K562 (cell line): ENCODE measurements around the gene GPR35. TPM values are rescaled to one million over a fixed set of nuclear protein-coding genes. Genes with fewer than 3 reads are reported as not detected.
"Not testable (repeated sequence)": the region's sequence is repeated elsewhere in the genome, so short reads cannot be mapped to it uniquely, and the experiment has no call there.

ENCODE experiments used
- ATAC-seq: fragments of 200-7000 bp; cut with Tn5 transposase; 3 replicates; pipeline ENCODE4 v1.9.1; 2020; ENCODE audit warnings: moderate library complexity
- BruUV-seq: library from RNA; stranded (reverse); fragments of 400-500 nt; replicated peaks from 2 replicates; lab custom pipeline; 2021; lab: Mats Ljungman, UMichigan
- CTCF ChIA-PET: fragments of 300-600 bp; formaldehyde crosslinking; extraction: SDS; loops from one replicate; lab custom pipeline; 2021; ENCODE audit warnings: low intra/inter-chr PET ratio; lab: Yijun Ruan, JAX
- POLR2A ChIA-PET: fragments of 300-600, 350-650 bp; sonication (Branson Sonifier 250); formaldehyde crosslinking; extraction: SDS; loops from one replicate; lab custom pipeline; 2021; ENCODE audit warnings: antibody characterized with exemption, inconsistent platforms; lab: Yijun Ruan, JAX
- DNase-seq, 4 experiments: peaks; one replicate each; pipeline versions ENCODE4 v3.0.0 to v3.0.0-alpha.2; 2011 to 2018; ENCODE audit warnings: low spot score in 3 of 4, mixed read lengths in 3 of 4; ENCODE audit errors: extremely low read depth in 1 of 4
- FAIRE-seq: peaks from 2 replicates; lab custom pipeline; 2011; peaks lifted over from hg19 to GRCh38; lab: Jason Lieb, UNC
- H2AFZ ChIP-seq: 2 replicates; pipeline ENCODE4 v1.6.0; 2011; ENCODE audit warnings: low read depth, low read length, control low read depth, inconsistent platforms
- H3K27ac ChIP-seq: fragments of 200-600 bp; 3 replicates; pipeline ENCODE4 v1.8.0; 2011; ENCODE audit warnings: low read depth, mild to moderate bottlenecking, control low read depth, inconsistent platforms, low read length, moderate library complexity, mixed read lengths; ENCODE audit errors: extremely low read depth
- H3K27me3 ChIP-seq, 2 experiments: fragments of 300-600 bp in 1 of 2; 2 replicates in 1 of 2; 3 replicates in 1 of 2; pipeline versions ENCODE4 v1.6.0 to v1.8.0; 2011; ENCODE audit warnings: inconsistent platforms in 2 of 2, low read length in 2 of 2, mild to moderate bottlenecking in 1 of 2, mixed read lengths in 1 of 2, moderate library complexity in 1 of 2; ENCODE audit not compliant: control insufficient read depth in 2 of 2, insufficient read depth in 2 of 2
- H3K36me3 ChIP-seq: fragments of 300-600 bp; 3 replicates; pipeline ENCODE4 v1.8.0; 2011; ENCODE audit warnings: mild to moderate bottlenecking, low read length, inconsistent platforms; ENCODE audit not compliant: control insufficient read depth, insufficient read depth
- H3K4me1 ChIP-seq, 2 experiments: fragments of 200-600 bp in 1 of 2; replicated peaks in 1 of 2; 2 replicates in 1 of 2; 3 replicates in 1 of 2; pipeline versions ENCODE4 v1.5.1 to v1.8.0; 2011; ENCODE audit warnings: inconsistent platforms in 2 of 2, low read length in 2 of 2, mild to moderate bottlenecking in 1 of 2, mixed read lengths in 1 of 2, moderate library complexity in 1 of 2; ENCODE audit not compliant: control insufficient read depth in 2 of 2, insufficient read depth in 2 of 2
- H3K4me2 ChIP-seq: 2 replicates; pipeline ENCODE4 v1.6.1; 2011; ENCODE audit warnings: low read length, control low read depth, inconsistent platforms, mixed read lengths; ENCODE audit not compliant: insufficient read depth
- H3K4me3 ChIP-seq: fragments of 200-600 bp; sonication (generic), shearing (Covaris generic); 2 replicates; pipeline ENCODE4 v1.5.1; 2016; ENCODE audit warnings: control low read depth, inconsistent platforms
- H3K79me2 ChIP-seq: fragments of 200-600 bp; 3 replicates; pipeline ENCODE4 v1.8.0; 2011; ENCODE audit warnings: low read length, inconsistent platforms; ENCODE audit not compliant: control insufficient read depth, insufficient read depth
- H3K9ac ChIP-seq, 2 experiments: 2 replicates each; pipeline versions ENCODE4 v1.6.0 to v1.6.1; 2011; ENCODE audit warnings: low read depth in 2 of 2, low read length in 2 of 2, control low read depth in 1 of 2, inconsistent platforms in 1 of 2, mild to moderate bottlenecking in 1 of 2, mixed read lengths in 1 of 2; ENCODE audit not compliant: insufficient read depth in 1 of 2
- H3K9me1 ChIP-seq: one replicate; pipeline ENCODE4 v1.6.0; 2011; ENCODE audit warnings: inconsistent platforms, mild to moderate bottlenecking, low read length, moderate library complexity; ENCODE audit not compliant: control insufficient read depth, insufficient read depth
- H3K9me3 ChIP-seq: replicated peaks from 2 replicates; pipeline ENCODE4 v1.5.1; 2011; ENCODE audit warnings: low read depth, low read length, inconsistent platforms; ENCODE audit not compliant: control insufficient read depth, insufficient read depth
- H4K20me1 ChIP-seq: replicated peaks from 2 replicates; pipeline ENCODE4 v1.6.1; 2011; ENCODE audit warnings: low read length, inconsistent platforms, mixed read lengths; ENCODE audit not compliant: control insufficient read depth, insufficient read depth
- WGBS: fragments of 100-300 bp; shearing (Covaris generic); methylation state at CpG from one replicate; pipeline ENCODE4 v1.1.6; 2016; ENCODE audit warnings: low coverage, mixed read lengths; ENCODE audit not compliant: insufficient coverage; ENCODE audit errors: missing lambda C conversion rate; 5-methylcytosine and 5-hydroxymethylcytosine counted together
- in situ Hi-C: fragments of 300-500 bp; cut with MboI; formaldehyde crosslinking; loops from 4 replicates; pipeline ENCODE4 v1.15.0; 2018; ENCODE audit warnings: inconsistent platforms, mixed read lengths
- intact Hi-C: fragments of 100-400 bp; cut with micrococcal nuclease; formaldehyde crosslinking; loops from 2 replicates; pipeline ENCODE4 v1.14.2; 2022
- polyA plus RNA-seq, 8 experiments: library from polyadenylated mRNA; depleted of rRNA in 4 of 8; stranded (reverse) in 5 of 8; unstranded in 3 of 8; fragments of >200 nt; fragmentation: Nextera tagmentation in 2 of 8; fragmentation: Illumina TruSeq in 1 of 8; extraction: Ambion mirVana in 2 of 8; extraction: Trizol in 1 of 8; gene quantifications; 2 replicates each; pipeline versions ENCODE4 v1.2.1 to v1.2.3, GENCODE V29; 2011 to 2014; ENCODE audit warnings: inconsistent platforms in 1 of 8, missing spikeins in 1 of 8
- total RNA-seq, 7 experiments: library from RNA; depleted of rRNA in 6 of 7; stranded (reverse); fragments of >200 nt in 6 of 7; fragmentation: Illumina TruSeq in 2 of 7; extraction: Trizol in 2 of 7; gene quantifications; 2 replicates each; pipeline versions ENCODE4 v1.2.1 to v1.2.3, GENCODE V29; 2011 to 2021; ENCODE audit warnings: low replicate concordance in 1 of 7

The GPR35 gene
- total and polyA plus RNA-seq, 9 of the 15 experiments (the other 6 are each of a cell fraction or from before 2014, with no cell fraction given) = 0.04 to 0.50 (median 0.29) TPM; not detected in 3

GRCh38 chr2:240678043-240678442, 52.8 kb downstream of the GPR35 start:
- H3K27ac ChIP-seq, H3K9me1 ChIP-seq, H3K79me2 ChIP-seq, H2AFZ ChIP-seq, H3K4me3 ChIP-seq, in situ Hi-C loops, CTCF ChIA-PET, BruUV-seq, intact Hi-C loops, H4K20me1 ChIP-seq, H3K27me3 ChIP-seq, FAIRE-seq, H3K36me3 ChIP-seq, H3K4me2 ChIP-seq, POLR2A ChIA-PET, H3K9ac ChIP-seq, H3K9me3 ChIP-seq, ATAC-seq, DNase-seq, H3K4me1 ChIP-seq: not testable (repeated sequence)
- WGBS = 0% methylated on average over 3 of the region's 14 CpGs

- H4K20me1 ChIP-seq, intact Hi-C loops, H3K9me3 ChIP-seq, H3K27me3 ChIP-seq, POLR2A ChIA-PET, H3K36me3 ChIP-seq, H3K27ac ChIP-seq, ATAC-seq, H2AFZ ChIP-seq, in situ Hi-C loops, FAIRE-seq, H3K4me3 ChIP-seq, H3K9me1 ChIP-seq, CTCF ChIA-PET, DNase-seq, H3K79me2 ChIP-seq, BruUV-seq, H3K4me1 ChIP-seq, H3K4me2 ChIP-seq, H3K9ac ChIP-seq: not testable (repeated sequence)
- WGBS = no CpG with 5 or more reads among the region's 19 CpGs
These were observed 53.6 kb downstream of the GPR35 start for GRCh38 chr2:240678909-240679308.

GRCh38 chr2:240680185-240680584, 54.9 kb downstream of the GPR35 start:
- in situ Hi-C loops, H2AFZ ChIP-seq, H3K27ac ChIP-seq, ATAC-seq, H3K4me2 ChIP-seq, POLR2A ChIA-PET, H3K9ac ChIP-seq, DNase-seq, BruUV-seq, H3K4me1 ChIP-seq, CTCF ChIA-PET, H3K9me3 ChIP-seq, H3K27me3 ChIP-seq, H3K79me2 ChIP-seq, H3K36me3 ChIP-seq, H4K20me1 ChIP-seq, H3K9me1 ChIP-seq, intact Hi-C loops, H3K4me3 ChIP-seq, FAIRE-seq: not testable (repeated sequence)
- no CpG with 5 or more reads among the region's 11 CpGs for WGBS
